ENCODE measurements around the gene IST1.
"Not testable (repeated sequence)": the region's sequence is repeated elsewhere in the genome, so short reads cannot be mapped to it uniquely, and the experiment has no call there.

Gene IST1

GRCh38 chr16:71859762-71860521 is 35.4 kb upstream of the IST1 start:
- peaks cover 28% of the 10 kb centered on the region for H3K36me3 Mint-ChIP-seq (ENCODE audit: insufficient read depth)

GRCh38 chr16:71863995-71864394 is 31.3 kb upstream of the IST1 start:
- H3K27ac Mint-ChIP-seq (ENCODE audit: low read depth) = no peak overlapping the region
- H3K27me3 Mint-ChIP-seq = no peaks in the 10 kb centered on the region

More at GRCh38 chr16:71859762-71860521, 35.4 kb upstream of the IST1 start:
- Mint-ChIP-seq H3K27me3 (no peaks in the 10 kb centered on the region), H3K27ac (ENCODE audit: low read depth) (peak overlapping the region; percentile 79), H3K4me1 (peaks cover 46% of the 10 kb centered on the region), H3K4me3 (no peak overlapping the region), H3K9me3 (no peaks in the 10 kb centered on the region)
- ATAC-seq (replicated peaks; ENCODE audit: extremely low read depth, poor library complexity, severe bottlenecking) (no peak), DNase-seq (ENCODE audit: low spot score in 2 of 2) (no peak)

GRCh38 chr16:71865173-71865863 is 30.0 kb upstream of the IST1 start:
- Mint-ChIP-seq H3K27me3 (no peaks in the 10 kb centered on the region), H3K4me1 (peaks cover 29% of the 10 kb centered on the region), H3K9me3 (no peaks in the 10 kb centered on the region), H3K27ac (ENCODE audit: low read depth) (peak overlapping the region; percentile 3), H3K4me3 (no peak overlapping the region), H3K36me3 (ENCODE audit: insufficient read depth) (peaks cover 21% of the 10 kb centered on the region)
- ATAC-seq (replicated peaks; ENCODE audit: extremely low read depth, poor library complexity, severe bottlenecking) (no peak), DNase-seq (ENCODE audit: low spot score in 2 of 2) (no peak)

More at GRCh38 chr16:71863995-71864394, 31.3 kb upstream of the IST1 start:
- ATAC-seq (replicated peaks; ENCODE audit: extremely low read depth, poor library complexity, severe bottlenecking) (no peak), DNase-seq (ENCODE audit: low spot score in 2 of 2) (no peak)
- Mint-ChIP-seq H3K4me3 (no peak overlapping the region), H3K4me1 (peaks cover 28% of the 10 kb centered on the region), H3K36me3 (ENCODE audit: insufficient read depth) (peaks cover 21% of the 10 kb centered on the region), H3K9me3 (no peaks in the 10 kb centered on the region)

DNA sequence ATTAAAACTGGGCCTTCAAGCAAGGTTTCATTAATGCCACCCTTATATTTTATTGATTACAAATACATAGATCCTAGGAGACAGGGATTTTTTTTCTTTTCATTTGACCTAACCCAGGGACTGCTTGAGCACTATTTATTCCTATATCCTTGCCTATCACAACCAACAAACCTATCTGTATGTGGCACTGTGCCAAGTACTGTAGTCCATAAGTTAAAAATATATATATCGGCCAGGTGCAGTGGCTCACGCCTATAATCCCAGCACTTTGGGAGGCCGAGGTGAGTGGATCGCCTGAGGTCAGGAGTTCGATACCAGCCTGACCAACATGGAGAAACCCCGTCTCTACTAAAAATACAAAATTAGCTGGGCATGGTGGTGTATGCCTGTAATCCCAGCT is 28.2 kb upstream of the IST1 start:
- H3K4me3 Mint-ChIP-seq; H3K9me3 Mint-ChIP-seq; H3K27me3 Mint-ChIP-seq; ATAC-seq (replicated peaks; ENCODE audit: extremely low read depth, poor library complexity, severe bottlenecking); DNase-seq (ENCODE audit: low spot score in 2 of 2); H3K27ac Mint-ChIP-seq (ENCODE audit: low read depth): not testable (repeated sequence)
- Mint-ChIP-seq H3K4me1 (peaks cover 25% of the 10 kb centered on the region), H3K36me3 (ENCODE audit: insufficient read depth) (peaks cover 16% of the 10 kb centered on the region)

DNA sequence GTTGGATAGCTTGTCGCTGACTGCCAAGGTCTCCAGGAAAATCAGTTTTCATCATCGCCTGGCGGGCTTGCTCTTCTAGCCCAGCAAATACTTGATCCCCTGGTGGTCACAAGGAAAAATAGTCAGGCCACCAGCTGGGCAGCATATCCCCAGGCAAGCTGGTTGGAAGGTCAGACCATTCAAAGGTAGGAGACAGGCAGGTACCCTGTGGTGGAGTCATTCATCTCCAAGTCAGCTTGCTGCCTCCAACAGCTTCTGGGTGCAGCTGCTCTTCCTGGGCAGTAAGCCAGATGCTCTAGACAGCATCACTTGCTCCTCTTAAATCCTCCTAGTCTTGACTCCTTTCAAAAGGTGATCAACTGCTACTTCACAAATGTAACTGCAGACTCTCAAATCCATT is 27.4 kb upstream of the IST1 start:
- peaks cover 25% of the 10 kb centered on the region for H3K4me1 Mint-ChIP-seq
- H3K4me3 Mint-ChIP-seq = no peak overlapping the region
- no peak overlapping the region for H3K27ac Mint-ChIP-seq (ENCODE audit: low read depth)
- no peak for ATAC-seq (replicated peaks; ENCODE audit: extremely low read depth, poor library complexity, severe bottlenecking)
- H3K9me3 Mint-ChIP-seq = no peaks in the 10 kb centered on the region
- DNase-seq (ENCODE audit: low spot score in 2 of 2) = no peak
- H3K36me3 Mint-ChIP-seq (ENCODE audit: insufficient read depth) = peaks cover 13% of the 10 kb centered on the region
- no peaks in the 10 kb centered on the region for H3K27me3 Mint-ChIP-seq

GRCh38 chr16:71869089-71869488 is 26.2 kb upstream of the IST1 start:
- Mint-ChIP-seq H3K4me3 (no peak overlapping the region), H3K27me3 (no peaks in the 10 kb centered on the region), H3K9me3 (no peaks in the 10 kb centered on the region), H3K4me1 (peaks cover 25% of the 10 kb centered on the region), H3K27ac (ENCODE audit: low read depth) (no peak overlapping the region), H3K36me3 (ENCODE audit: insufficient read depth) (peaks cover 6% of the 10 kb centered on the region)
- DNase-seq (ENCODE audit: low spot score in 2 of 2) = no peak
- no peak for ATAC-seq (replicated peaks; ENCODE audit: extremely low read depth, poor library complexity, severe bottlenecking)

- Mint-ChIP-seq H3K27ac (ENCODE audit: low read depth) (no peak overlapping the region), H3K4me3 (no peak overlapping the region), H3K27me3 (no peaks in the 10 kb centered on the region), H3K4me1 (peaks cover 10% of the 10 kb centered on the region), H3K9me3 (no peaks in the 10 kb centered on the region), H3K36me3 (ENCODE audit: insufficient read depth) (peaks cover 4% of the 10 kb centered on the region)
- ATAC-seq (replicated peaks; ENCODE audit: extremely low read depth, poor library complexity, severe bottlenecking) (no peak), DNase-seq (ENCODE audit: low spot score in 2 of 2) (no peak)
These were observed 24.5 kb upstream of the IST1 start for GRCh38 chr16:71870818-71871217.

- H3K9me3 Mint-ChIP-seq = no peaks in the 10 kb centered on the region
- H3K4me3 Mint-ChIP-seq = no peak overlapping the region
- H3K4me1 Mint-ChIP-seq = peaks cover 10% of the 10 kb centered on the region
- no peak overlapping the region for H3K27ac Mint-ChIP-seq (ENCODE audit: low read depth)
- H3K36me3 Mint-ChIP-seq (ENCODE audit: insufficient read depth) = peaks cover 12% of the 10 kb centered on the region
- no peak for ATAC-seq (replicated peaks; ENCODE audit: extremely low read depth, poor library complexity, severe bottlenecking)
- H3K27me3 Mint-ChIP-seq = no peaks in the 10 kb centered on the region
- no peak for DNase-seq (ENCODE audit: low spot score in 2 of 2)
These were observed 22.1 kb upstream of the IST1 start for GRCh38 chr16:71873199-71873598.

- no peak for ATAC-seq (replicated peaks; ENCODE audit: extremely low read depth, poor library complexity, severe bottlenecking)
- Mint-ChIP-seq H3K36me3 (ENCODE audit: insufficient read depth) (peaks cover 23% of the 10 kb centered on the region), H3K4me3 (no peak overlapping the region), H3K4me1 (peaks cover 48% of the 10 kb centered on the region), H3K9me3 (no peaks in the 10 kb centered on the region), H3K27ac (ENCODE audit: low read depth) (no peak overlapping the region), H3K27me3 (no peaks in the 10 kb centered on the region)
- DNase-seq (ENCODE audit: low spot score in 2 of 2) = no peak
These were observed 16.4 kb upstream of the IST1 start for GRCh38 chr16:71878911-71879310.

- no peak overlapping the region for H3K27ac Mint-ChIP-seq (ENCODE audit: low read depth)
- DNase-seq (ENCODE audit: low spot score in 2 of 2) (no peak), ATAC-seq (replicated peaks; ENCODE audit: extremely low read depth, poor library complexity, severe bottlenecking) (no peak)
- no peak overlapping the region for H3K4me3 Mint-ChIP-seq
- H3K36me3 Mint-ChIP-seq (ENCODE audit: insufficient read depth) = peaks cover 28% of the 10 kb centered on the region
- peaks cover 58% of the 10 kb centered on the region for H3K4me1 Mint-ChIP-seq
- no peaks in the 10 kb centered on the region for H3K9me3 Mint-ChIP-seq
- no peaks in the 10 kb centered on the region for H3K27me3 Mint-ChIP-seq
These were observed 15.2 kb upstream of the IST1 start for GRCh38 chr16:71880176-71880575.

DNA sequence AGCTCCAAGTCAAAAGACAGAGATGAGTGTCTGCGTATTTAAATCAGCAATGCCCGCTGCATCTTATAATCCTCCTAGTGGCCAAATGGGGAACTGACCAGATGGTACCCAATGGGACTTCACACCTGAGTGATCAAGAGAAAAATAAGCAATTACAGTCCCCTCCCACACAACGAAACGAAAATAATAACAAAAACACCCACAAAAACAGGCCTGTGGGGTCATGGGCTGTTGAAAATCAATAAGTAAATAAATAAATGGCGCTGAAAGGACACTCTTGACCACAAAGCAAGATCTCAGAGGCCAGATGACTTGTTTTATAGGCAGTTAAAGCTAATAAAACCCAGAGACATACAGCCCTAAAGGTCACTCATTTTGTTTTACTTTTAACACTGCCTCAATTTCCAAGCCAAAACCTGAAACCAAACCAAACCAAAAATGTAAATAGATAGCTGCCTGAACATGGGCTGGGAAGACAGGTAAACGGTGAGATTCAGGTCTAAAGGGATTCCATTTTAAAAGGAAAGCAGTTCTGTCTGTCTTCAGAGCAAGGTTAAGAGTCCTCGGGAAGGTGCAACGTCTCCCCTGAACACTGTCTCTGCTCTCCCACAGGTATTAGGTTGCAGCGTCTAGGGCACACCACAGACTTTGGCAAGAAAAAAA is 12.7 kb upstream of the IST1 start:
- Mint-ChIP-seq H3K4me3 (peak overlapping the region; percentile 86), H3K4me1 (peaks cover 57% of the 10 kb centered on the region), H3K27ac (ENCODE audit: low read depth) (peak overlapping the region; percentile 89), H3K27me3 (no peaks in the 10 kb centered on the region), H3K36me3 (ENCODE audit: insufficient read depth) (peaks cover 25% of the 10 kb centered on the region), H3K9me3 (no peaks in the 10 kb centered on the region)
- ATAC-seq (replicated peaks; ENCODE audit: extremely low read depth, poor library complexity, severe bottlenecking) (peak; percentile 43), DNase-seq (ENCODE audit: low spot score in 2 of 2) (peak; percentile 65 to 81)

- peak; percentile 16 for ATAC-seq (replicated peaks; ENCODE audit: extremely low read depth, poor library complexity, severe bottlenecking)
- Mint-ChIP-seq H3K36me3 (ENCODE audit: insufficient read depth) (peaks cover 22% of the 10 kb centered on the region), H3K27ac (ENCODE audit: low read depth) (peak overlapping the region; percentile 89), H3K9me3 (no peaks in the 10 kb centered on the region), H3K4me3 (peak overlapping the region; percentile 86), H3K4me1 (peaks cover 57% of the 10 kb centered on the region), H3K27me3 (no peaks in the 10 kb centered on the region)
- peak in 1 of 2 donors; percentile 32 for DNase-seq (ENCODE audit: low spot score in 2 of 2)
These were observed 12.0 kb upstream of the IST1 start for GRCh38 chr16:71883168-71883848.
